ENCODE data around the gene MB21D2. TPM values are rescaled to one million over a fixed set of nuclear protein-coding genes. Genes with fewer than 3 reads are reported as not detected.

Gene MB21D2
- total RNA-seq, 1 experiment from 2014 or later, result 19.7 TPM

- TF ChIP-seq PRDM15 (CRISPR knock-in tag; IDR thresholded peaks at IDR 0.05) (no peak), FOXP4 (CRISPR knock-in tag; IDR thresholded peaks at IDR 0.05) (no peak)
- TF ChIP-seq, protein P1, sequence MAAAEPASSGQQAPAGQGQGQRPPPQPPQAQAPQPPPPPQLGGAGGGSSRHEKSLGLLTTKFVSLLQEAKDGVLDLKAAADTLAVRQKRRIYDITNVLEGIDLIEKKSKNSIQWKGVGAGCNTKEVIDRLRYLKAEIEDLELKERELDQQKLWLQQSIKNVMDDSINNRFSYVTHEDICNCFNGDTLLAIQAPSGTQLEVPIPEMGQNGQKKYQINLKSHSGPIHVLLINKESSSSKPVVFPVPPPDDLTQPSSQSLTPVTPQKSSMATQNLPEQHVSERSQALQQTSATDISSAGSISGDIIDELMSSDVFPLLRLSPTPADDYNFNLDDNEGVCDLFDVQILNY (CRISPR knock-in tag; IDR thresholded peaks at IDR 0.05), result no peak
Measured at GRCh38 chr3:192758654-192759053, 159.0 kb downstream of the MB21D2 start (continued).

- POLR2A ChIA-PET, result no interaction called here
- Mint-ChIP-seq H3K27me3 (ENCODE audit: low read depth) (no peaks in the 10 kb centered on the region), H3K4me1 (peaks cover 61% of the 10 kb centered on the region), H3K27ac (no peak overlapping the region), H3K36me3 (peaks cover 7% of the 10 kb centered on the region), H3K9me3 (peaks cover 8% of the 10 kb centered on the region), H3K4me3 (no peak overlapping the region)
- no peak for DNase-seq (ENCODE audit: low spot score)
- ATAC-seq, result no peak
- CTCF ChIA-PET, result interaction anchor here (1.4 kb wide), 1 partner anchor 21 kb away, joined by 4 read pairs; no protein-coding TSS in a partner anchor
- TF ChIP-seq TEAD4 (CRISPR knock-in tag; IDR thresholded peaks at IDR 0.05) (no peak), ERG (CRISPR knock-in tag; IDR thresholded peaks at IDR 0.05) (no peak), GTF2I (CRISPR knock-in tag; conservative IDR thresholded peaks at IDR 0.05) (no peak), PREB (CRISPR knock-in tag; IDR thresholded peaks at IDR 0.05; ENCODE audit: borderline replicate concordance) (no peak), ZNF532 (CRISPR knock-in tag; IDR thresholded peaks at IDR 0.05; ENCODE audit: borderline replicate concordance) (no peak), ATF1 (CRISPR knock-in tag; IDR thresholded peaks at IDR 0.05) (no peak), HMGA2 (CRISPR knock-in tag; IDR thresholded peaks at IDR 0.05) (no peak), ARID4B (CRISPR knock-in tag; IDR thresholded peaks at IDR 0.05; ENCODE audit: borderline replicate concordance) (no peak), FOXK1 (CRISPR knock-in tag; IDR thresholded peaks at IDR 0.05) (no peak), ZNF317 (CRISPR knock-in tag; IDR thresholded peaks at IDR 0.05; ENCODE audit: borderline replicate concordance, low read depth) (no peak), SMAD3 (CRISPR knock-in tag; IDR thresholded peaks at IDR 0.05; ENCODE audit: borderline replicate concordance) (no peak)
- TF ChIP-seq, protein P2, sequence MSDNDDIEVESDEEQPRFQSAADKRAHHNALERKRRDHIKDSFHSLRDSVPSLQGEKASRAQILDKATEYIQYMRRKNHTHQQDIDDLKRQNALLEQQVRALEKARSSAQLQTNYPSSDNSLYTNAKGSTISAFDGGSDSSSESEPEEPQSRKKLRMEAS (CRISPR knock-in tag; IDR thresholded peaks at IDR 0.05), result no peak
- TF ChIP-seq, protein P3, sequence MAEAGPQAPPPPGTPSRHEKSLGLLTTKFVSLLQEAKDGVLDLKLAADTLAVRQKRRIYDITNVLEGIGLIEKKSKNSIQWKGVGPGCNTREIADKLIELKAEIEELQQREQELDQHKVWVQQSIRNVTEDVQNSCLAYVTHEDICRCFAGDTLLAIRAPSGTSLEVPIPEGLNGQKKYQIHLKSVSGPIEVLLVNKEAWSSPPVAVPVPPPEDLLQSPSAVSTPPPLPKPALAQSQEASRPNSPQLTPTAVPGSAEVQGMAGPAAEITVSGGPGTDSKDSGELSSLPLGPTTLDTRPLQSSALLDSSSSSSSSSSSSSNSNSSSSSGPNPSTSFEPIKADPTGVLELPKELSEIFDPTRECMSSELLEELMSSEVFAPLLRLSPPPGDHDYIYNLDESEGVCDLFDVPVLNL (CRISPR knock-in tag; IDR thresholded peaks at IDR 0.05; ENCODE audit: borderline replicate concordance, low read depth), result no peak
Measured at GRCh38 chr3:192751148-192751547, 166.5 kb downstream of the MB21D2 start.

All from WTC11 (cell line).